GM12873 (cell line): ENCODE data around the gene DUOXA2.

Source experiments
- CTCF ChIP-seq: IDR thresholded peaks from 2 replicates; pipeline ENCODE4 v1.5.1; 2012; ENCODE audit warnings: low read depth, mild to moderate bottlenecking, moderate library complexity, low read length, control low read depth; ENCODE audit not compliant: insufficient read depth; ENCODE audit errors: missing control alignments

DUOXA2 gene

DNA sequence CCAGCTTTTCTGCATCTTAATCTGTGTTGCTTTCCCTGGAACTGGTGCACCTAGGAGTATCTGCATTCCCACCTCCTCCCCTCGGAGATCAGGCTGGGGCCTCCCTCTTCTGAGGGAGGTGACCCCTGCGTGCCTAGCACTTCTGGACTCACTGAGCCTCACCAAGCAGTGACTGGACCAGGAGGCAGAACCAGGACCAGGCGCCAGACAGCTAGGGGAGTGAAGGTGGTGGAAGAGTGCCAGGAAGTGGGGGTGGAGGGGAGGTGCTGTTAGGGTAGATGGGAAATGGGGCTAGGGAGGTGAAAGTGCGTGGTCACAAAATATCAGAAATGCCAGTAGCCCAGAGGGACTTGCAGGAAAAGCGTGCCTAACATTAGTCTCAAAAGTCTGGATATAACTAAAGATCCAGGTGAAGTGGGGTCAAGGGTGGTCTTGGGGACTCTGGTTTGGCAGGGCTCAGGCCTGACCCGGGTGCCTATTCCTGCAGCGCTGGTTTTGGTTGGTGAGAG, 1.2 kb downstream of the DUOXA2 start:
- TF ChIP-seq CTCF, result no peak

DNA sequence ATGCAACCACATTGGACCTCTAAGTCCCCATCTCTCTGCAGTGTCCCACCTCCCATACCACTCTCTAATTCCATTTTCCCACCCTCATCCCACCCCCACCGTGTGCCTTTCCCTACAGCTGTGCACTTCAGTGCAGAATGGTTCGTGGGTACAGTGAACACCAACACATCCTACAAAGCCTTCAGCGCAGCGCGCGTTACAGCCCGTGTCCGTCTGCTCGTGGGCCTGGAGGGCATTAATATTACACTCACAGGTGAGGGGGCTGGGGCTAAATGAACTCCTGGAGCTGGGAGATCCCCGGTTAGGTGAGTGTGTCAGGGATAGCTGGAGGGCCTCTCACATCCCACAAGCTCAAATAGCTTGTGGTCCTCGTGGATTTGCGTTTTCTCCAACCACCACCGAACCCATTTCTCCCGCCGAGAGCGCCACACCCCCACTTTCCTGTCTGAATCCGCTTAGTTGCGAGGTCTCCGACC, 1.9 kb downstream of the DUOXA2 start:
- TF ChIP-seq CTCF, result no peak

DNA sequence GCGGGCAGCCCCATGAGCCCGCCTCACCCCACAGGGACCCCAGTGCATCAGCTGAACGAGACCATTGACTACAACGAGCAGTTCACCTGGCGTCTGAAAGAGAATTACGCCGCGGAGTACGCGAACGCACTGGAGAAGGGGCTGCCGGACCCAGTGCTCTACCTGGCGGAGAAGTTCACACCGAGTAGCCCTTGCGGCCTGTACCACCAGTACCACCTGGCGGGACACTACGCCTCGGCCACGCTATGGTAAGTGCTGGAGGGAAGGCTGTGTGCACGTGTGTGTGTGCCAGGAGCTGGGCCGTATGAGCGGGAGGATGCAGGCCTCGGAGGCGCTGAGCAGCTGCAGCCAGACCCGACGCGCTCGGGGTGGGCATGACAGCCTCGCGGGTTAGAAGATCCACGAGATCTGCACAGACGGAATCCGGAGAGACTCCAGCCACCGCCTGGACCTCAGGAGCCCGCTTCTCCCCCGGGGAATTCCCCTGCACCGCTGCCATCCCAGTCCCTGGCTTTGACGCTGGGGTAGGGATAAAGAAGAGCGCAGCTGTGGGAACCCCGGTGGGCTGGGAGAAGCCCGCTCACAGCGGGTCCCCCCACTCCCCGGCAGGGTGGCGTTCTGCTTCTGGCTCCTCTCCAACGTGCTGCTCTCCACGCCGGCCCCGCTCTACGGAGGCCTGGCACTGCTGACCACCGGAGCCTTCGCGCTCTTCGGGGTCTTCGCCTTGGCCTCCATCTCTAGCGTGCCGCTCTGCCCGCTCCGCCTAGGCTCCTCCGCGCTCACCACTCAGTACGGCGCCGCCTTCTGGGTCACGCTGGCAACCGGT, 2.6 kb downstream of the DUOXA2 start:
- no peak for TF ChIP-seq CTCF

DNA sequence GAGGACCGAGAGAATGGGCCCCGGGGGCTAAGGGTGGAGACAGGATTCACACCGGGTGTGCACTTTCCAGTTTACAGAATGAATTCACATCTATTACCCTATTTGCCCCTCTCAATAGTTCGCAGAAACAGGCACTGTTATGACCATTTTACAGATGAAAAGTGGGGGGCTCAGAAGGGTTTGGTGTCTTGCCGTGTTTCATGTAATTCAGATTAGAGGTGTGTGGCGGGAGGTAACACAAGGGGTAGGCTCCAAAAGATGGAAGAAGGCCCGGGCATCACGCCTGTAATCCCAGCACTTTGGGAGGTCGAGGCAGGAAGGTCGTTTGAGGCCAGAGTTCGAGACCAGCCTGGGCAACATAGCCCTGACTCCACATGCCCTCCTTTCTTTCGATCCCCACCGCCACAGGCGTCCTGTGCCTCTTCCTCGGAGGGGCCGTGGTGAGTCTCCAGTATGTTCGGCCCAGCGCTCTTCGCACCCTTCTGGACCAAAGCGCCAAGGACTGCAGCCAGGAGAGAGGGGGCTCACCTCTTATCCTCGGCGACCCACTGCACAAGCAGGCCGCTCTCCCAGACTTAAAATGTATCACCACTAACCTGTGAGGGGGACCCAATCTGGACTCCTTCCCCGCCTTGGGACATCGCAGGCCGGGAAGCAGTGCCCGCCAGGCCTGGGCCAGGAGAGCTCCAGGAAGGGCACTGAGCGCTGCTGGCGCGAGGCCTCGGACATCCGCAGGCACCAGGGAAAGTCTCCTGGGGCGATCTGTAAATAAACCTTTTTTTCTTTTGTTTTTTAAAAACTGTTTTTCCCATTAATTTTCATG, 3.4 kb downstream of the DUOXA2 start:
- TF ChIP-seq CTCF, result no peak

DNA sequence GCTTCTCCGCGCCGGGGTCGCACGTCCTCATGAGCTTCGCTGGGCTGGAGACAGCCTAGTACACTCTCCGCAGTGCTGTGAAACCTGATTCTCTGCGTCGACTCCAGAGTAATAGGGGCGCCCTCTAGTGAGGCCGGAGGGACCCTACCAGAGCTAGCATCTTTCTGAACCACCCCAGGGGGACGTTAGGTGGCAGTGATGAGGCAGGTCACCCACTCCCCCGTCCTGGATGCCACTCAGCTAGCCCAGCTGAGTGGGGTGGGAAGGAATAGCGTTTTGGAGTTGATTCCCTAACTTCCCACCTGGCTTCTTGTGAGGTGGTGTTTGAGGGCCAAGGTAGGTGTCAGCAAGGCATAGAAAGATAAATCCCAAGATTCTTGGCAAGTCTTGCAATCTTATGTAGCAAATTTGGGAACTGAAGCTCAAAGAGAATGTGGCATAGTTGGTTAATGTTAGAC, 4.0 kb downstream of the DUOXA2 start:
- TF ChIP-seq CTCF, result peak; percentile 100

DNA sequence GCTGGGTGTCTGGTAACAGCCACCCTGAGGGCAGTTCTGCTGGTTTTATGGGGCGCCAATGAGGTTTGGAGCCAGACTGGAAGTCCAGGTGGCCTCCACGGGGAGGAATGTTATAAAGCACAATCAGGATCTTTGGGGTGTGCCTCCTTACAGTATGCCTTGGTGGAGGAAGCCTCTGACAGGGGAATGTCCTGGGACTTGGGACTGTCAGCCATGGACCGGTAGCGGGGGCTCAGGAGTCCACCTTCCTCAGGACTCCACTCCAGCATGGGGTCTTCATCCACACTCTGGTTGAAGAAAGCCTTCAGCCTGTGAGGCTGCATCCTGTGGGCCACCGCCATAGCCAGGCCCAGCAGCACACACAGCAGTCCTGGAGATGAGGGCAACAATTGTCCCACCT, 4.9 kb downstream of the DUOXA2 start:
- no peak for TF ChIP-seq CTCF

DNA sequence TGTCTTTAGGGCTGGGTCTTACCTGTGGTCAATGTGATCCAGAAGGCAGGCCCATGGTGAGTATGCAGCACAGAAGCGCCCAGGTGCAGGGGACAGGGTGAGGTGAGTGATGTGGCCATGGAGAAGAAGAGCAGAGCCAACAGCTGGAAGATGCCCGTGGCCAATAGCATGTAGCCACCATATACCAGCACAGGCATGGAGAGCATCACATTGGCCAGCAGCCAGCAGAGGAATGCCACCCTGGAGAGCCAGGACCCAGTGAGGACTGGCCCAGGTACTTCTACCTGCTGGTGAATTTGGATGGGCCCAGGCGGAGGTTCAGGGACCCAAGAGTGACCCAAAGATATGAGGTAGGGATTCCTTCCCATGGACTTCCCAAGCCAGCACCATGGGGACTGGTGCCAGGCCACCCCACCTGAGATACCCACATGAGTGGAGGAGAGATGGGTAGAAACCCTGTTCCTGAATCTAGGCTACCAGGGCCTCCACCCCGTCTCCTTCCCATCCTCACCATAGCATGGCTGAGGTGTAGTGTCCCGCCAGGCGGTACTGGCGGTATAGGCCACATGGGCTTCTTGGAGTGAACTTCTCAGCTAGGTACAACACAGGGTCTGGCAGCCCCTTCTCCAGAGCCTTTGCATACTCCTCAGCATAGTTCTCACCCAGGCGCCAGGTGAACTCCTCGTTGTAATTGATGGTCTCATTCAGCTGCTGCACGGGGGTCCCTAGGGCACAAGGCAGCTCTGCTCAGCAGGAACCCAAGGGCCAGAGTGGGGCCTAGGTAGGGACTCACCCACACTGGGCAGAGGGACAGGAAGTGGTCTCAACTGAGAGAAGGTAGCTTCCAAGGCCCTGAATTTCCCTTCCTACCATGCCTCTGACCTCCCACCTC, 6.2 kb downstream of the DUOXA2 start:
- TF ChIP-seq CTCF, result no peak
